Bronchial epithelial cell (primary cell): ENCODE measurements around the gene DMAP1. TPM values are rescaled to one million over a fixed set of nuclear protein-coding genes. Genes with fewer than 3 reads are reported as not detected.

ENCODE experiments used
- DNase-seq: peaks from one replicate; pipeline ENCODE4 v3.0.0-alpha.2; 2010; ENCODE audit warnings: low read depth
- FAIRE-seq: peaks from 2 replicates; lab custom pipeline; 2011; peaks lifted over from hg19 to GRCh38; lab: Jason Lieb, UNC
- H3K27me3 ChIP-seq: 2 replicates; pipeline ENCODE4 v1.5.1; 2011; ENCODE audit warnings: low read length; ENCODE audit not compliant: control insufficient read depth, insufficient read depth
- H3K36me3 ChIP-seq: 2 replicates; pipeline ENCODE4 v1.5.1; 2011; ENCODE audit warnings: low read length; ENCODE audit not compliant: control insufficient read depth, insufficient read depth
- H3K4me3 ChIP-seq: 2 replicates; pipeline ENCODE4 v1.5.1; 2011; ENCODE audit warnings: mild to moderate bottlenecking, low read depth, low read length, control low read depth
- total RNA-seq: library from RNA; depleted of rRNA; stranded (reverse); fragments of >200 nt; gene quantifications from 2 replicates; pipeline ENCODE4 v1.2.1, GENCODE V29; 2014
- TF ChIP-seq, protein P1 (sequence below): IDR thresholded peaks from 2 replicates; pipeline ENCODE4 v1.5.1; 2011; ENCODE audit warnings: mild to moderate bottlenecking, moderate library complexity, low read length, control low read depth, inconsistent platforms; ENCODE audit not compliant: insufficient read depth, severe bottlenecking

The DMAP1 gene
- total RNA-seq, 1 donor from 2014 or later: 21.9 TPM

DNA sequence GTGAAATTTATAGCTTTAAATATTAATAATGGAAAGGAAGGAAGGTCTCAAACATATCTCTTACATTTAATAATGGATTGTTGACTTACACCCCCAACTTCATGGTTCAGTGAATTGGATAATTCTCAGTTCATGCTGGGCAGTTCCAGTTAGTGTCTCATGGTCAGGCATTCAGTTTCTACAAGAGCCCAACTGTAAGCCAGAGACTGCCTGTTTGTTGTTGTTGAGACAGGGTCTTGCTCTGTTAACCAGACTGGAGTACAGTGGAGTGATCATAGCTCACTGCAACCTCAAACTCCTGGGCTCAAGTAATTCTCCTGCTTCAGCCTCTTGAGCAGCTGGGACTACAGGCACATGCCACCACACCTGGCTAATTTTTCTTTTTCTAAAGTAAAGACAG lies 5.0 kb upstream of the DMAP1 start:
- H3K36me3 ChIP-seq: no peaks in the 10 kb centered on the region
- H3K4me3 ChIP-seq: no peak overlapping the region
- FAIRE-seq (no peak), DNase-seq (no peak)
- H3K27me3 ChIP-seq: no peaks in the 10 kb centered on the region
- TF ChIP-seq, protein P1, sequence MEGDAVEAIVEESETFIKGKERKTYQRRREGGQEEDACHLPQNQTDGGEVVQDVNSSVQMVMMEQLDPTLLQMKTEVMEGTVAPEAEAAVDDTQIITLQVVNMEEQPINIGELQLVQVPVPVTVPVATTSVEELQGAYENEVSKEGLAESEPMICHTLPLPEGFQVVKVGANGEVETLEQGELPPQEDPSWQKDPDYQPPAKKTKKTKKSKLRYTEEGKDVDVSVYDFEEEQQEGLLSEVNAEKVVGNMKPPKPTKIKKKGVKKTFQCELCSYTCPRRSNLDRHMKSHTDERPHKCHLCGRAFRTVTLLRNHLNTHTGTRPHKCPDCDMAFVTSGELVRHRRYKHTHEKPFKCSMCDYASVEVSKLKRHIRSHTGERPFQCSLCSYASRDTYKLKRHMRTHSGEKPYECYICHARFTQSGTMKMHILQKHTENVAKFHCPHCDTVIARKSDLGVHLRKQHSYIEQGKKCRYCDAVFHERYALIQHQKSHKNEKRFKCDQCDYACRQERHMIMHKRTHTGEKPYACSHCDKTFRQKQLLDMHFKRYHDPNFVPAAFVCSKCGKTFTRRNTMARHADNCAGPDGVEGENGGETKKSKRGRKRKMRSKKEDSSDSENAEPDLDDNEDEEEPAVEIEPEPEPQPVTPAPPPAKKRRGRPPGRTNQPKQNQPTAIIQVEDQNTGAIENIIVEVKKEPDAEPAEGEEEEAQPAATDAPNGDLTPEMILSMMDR: no peak

DNA sequence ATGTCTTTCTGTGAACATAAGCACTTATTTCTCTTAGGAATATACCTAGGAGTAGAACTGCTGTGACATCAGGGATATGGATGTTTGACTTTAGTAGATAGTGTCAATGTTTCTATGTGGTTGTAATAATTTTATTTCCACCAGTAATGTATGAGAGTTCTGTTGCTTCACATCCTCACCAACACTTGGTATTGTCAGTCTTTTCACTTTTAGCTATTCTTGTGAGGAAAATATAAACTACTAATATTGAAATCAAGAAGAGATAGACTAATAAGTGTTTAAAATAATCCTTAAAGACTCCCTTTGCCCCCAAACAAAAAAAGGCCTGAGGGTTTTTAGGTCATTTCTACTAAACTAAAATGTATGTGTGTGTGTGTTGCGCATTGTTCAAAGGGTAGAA lies 2.7 kb upstream of the DMAP1 start:
- TF ChIP-seq, protein P1: no peak
- H3K4me3 ChIP-seq: no peak overlapping the region

DNA sequence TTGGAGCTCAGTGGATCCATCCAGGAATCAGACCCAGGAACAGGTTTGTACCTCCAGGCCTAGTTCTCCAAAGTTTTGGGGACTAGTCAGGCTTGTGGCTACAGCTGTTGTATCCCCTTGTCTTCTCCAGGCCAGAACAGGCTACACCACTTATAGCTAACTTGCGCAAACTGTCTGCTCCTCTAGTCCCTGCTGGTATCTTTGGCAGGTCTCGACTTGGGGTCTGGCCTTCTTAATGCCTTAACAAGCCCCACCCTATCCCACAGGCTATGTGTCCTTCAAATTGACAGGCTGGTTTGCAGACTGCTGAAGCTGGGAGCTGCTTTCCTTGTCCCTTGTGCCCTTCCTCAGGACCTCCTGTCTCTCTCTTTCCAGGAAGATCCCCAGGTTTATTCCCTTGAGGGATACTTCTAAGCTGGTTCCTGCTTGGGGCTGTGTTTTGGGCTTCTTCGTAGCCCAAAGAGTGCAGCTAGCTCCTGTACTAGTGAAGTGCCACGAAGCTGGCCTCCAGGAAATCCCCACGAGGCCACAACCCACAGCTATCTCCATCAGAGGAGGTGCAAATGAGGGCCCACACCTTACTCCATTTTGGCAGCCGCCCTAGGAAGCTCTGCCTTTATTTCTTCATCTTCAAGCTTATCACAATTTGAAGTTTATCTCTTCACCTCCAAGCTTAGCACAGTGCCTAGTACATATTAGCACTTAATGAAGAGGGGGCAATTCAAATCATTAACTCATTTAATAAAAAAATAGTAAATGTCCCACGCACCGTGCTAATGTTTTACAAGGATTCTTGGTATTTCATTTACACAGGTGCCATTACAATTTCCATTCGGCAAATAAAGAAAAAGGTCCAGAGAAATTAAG lies 683 bp upstream of the DMAP1 start:
- FAIRE-seq (no peak), DNase-seq (peak; percentile 47)
- H3K4me3 ChIP-seq: peak overlapping the region; percentile 96

More for the DNA sequence above, 2.7 kb upstream of the DMAP1 start:
- Histone ChIP-seq H3K36me3 (no peaks in the 10 kb centered on the region), H3K27me3 (no peaks in the 10 kb centered on the region)
- no peak for FAIRE-seq
- no peak for DNase-seq

DNA sequence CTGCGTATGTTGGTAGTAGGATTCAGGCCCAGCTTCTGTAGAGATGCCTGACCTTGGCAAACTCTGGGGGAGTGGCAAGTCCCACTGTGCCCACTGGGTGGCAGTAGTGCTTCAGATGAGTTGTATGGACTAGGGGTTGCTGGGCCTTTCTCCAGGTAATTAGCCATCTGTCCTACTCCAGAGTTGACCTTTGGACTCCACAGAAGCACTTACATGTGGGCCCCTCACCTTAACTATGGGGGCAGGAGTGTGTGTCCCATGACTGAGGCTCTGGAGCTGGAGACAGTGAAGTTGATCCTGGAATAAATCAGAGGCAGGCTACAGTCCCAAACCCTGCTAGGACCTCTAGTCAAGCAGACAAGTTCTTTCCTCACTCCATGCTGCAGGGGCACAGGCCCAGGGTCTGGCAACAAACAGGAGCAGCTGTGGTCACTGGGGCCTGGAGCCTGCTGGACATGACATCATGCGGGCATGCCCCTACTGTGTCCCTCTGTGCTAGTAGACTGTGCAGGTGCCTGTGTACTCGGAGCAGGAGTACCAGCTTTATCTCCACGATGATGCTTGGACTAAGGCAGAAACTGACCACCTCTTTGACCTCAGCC lies 4.6 kb downstream of the DMAP1 start:
- DNase-seq (peak; percentile 53), FAIRE-seq (peak; percentile 97)
- Histone ChIP-seq H3K36me3 (peaks cover 23% of the 10 kb centered on the region), H3K4me3 (no peak overlapping the region), H3K27me3 (no peaks in the 10 kb centered on the region)
- TF ChIP-seq, protein P1: peak; percentile 96

More for the DNA sequence above, 683 bp upstream of the DMAP1 start:
- no peaks in the 10 kb centered on the region for H3K36me3 ChIP-seq
- TF ChIP-seq, protein P1: no peak
- H3K27me3 ChIP-seq: no peaks in the 10 kb centered on the region

DNA sequence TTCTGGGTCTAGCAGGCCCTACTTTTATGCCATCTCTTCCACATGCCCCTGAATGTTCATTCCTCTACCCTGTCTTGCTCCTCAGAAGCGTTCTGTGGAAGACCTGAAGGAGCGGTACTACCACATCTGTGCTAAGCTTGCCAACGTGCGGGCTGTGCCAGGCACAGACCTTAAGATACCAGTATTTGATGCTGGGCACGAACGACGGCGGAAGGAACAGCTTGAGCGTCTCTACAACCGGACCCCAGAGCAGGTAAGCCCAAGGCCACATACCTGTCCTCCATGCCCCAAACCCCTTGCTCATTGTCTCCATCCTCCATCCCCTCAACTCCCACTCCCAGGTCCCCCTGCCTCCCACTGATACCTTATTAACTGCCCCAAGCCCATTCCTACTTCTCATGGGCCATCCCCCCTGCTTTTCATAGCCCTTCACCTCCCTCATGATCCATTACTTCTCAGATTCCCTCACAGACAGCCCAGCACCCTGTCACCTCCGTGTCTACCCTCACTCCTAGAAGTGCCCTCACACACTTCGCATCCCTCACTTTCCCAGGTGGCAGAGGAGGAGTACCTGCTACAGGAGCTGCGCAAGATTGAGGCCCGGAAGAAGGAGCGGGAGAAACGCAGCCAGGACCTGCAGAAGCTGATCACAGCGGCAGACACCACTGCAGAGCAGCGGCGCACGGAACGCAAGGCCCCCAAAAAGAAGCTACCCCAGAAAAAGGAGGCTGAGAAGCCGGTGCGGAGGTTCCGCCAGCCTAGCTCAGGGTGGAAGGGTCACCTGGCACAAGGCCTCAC lies 5.4 kb downstream of the DMAP1 start:
- Histone ChIP-seq H3K27me3 (no peaks in the 10 kb centered on the region), H3K4me3 (no peak overlapping the region), H3K36me3 (peaks cover 23% of the 10 kb centered on the region)
- DNase-seq (no peak), FAIRE-seq (peak; percentile 83)
- TF ChIP-seq, protein P1: no peak
